ENCODE data around the gene AMZ2.
"Not testable (repeated sequence)": the region's sequence is repeated elsewhere in the genome, so short reads cannot be mapped to it uniquely, and the experiment has no call there.

Gene AMZ2

DNA sequence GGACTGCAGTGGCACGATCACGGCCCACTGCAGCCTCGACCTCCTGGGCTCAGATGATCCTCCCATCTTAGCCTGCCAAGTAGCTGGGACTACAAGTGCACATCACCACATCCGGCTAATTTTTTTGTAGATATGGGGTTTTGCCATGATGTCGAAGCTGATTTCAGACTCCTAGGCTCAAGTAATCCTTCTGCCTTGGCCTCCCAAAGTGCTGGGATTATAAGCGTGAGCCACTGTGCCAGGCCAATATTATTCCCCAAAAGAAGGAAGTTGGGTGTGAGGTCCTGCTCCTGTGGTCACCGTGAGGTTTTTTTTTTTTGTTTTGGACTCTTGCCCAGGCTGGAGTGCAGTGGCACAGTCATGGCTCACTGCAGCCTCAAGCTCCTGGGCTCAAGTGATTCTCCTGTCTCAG, 1.5 kb downstream of the AMZ2 start:
- H3K27ac ChIP-seq = no peak overlapping the region

DNA sequence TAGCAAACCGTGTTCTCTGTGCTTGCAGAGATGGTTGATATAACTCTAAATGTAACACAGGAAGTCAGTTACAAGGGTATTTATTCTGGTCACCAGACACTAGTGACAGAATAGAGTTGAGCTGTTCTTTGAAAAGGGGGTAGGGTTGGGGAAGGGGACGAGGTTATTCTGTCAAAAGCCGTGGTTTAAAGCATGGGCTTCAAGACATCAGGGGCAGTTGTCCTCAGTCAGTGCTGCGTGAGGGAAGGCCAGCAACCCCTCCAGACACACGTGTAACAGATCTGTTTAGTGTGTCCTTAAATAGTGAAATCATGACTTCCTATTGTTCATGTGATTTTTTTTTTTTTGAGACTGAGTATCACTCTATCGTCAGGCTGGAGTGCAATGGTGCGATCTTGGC, 5.6 kb downstream of the AMZ2 start:
- H3K27ac ChIP-seq = not testable (repeated sequence)

More for the DNA sequence above, 1.5 kb downstream of the AMZ2 start:
- TF ChIP-seq ZFX (IDR thresholded peaks at IDR 0.05) (no peak), CTCF (conservative IDR thresholded peaks at IDR 0.05) (no peak)

DNA sequence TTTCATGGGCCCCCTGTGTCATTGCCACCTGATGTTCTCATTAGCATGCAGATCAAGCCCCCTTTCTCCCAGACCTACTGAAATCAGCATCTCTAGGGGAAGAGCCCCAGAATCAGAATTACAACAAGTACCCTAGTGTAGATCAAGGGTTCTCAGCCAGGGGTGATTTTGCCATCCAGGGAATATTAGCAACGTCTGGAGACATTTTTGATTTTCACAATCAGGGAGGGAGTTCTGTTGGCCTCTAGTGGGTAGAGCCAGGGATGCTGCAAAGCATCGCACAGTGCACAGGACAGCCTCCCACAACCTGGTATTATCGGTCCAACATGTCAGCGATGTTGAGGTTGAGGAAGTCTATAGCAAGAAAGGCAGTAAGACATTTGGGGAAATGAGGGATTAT, 7.3 kb downstream of the AMZ2 start:
- no peak overlapping the region for H3K27ac ChIP-seq
- TF ChIP-seq CTCF (conservative IDR thresholded peaks at IDR 0.05) = no peak
- no peak for TF ChIP-seq ZFX (IDR thresholded peaks at IDR 0.05)

GRCh38 chr17:68255731-68256538, 8.1 kb downstream of the AMZ2 start:
- TF ChIP-seq ZFX (IDR thresholded peaks at IDR 0.05) (no peak), CTCF (conservative IDR thresholded peaks at IDR 0.05) (no peak)
- no peak overlapping the region for H3K27ac ChIP-seq

DNA sequence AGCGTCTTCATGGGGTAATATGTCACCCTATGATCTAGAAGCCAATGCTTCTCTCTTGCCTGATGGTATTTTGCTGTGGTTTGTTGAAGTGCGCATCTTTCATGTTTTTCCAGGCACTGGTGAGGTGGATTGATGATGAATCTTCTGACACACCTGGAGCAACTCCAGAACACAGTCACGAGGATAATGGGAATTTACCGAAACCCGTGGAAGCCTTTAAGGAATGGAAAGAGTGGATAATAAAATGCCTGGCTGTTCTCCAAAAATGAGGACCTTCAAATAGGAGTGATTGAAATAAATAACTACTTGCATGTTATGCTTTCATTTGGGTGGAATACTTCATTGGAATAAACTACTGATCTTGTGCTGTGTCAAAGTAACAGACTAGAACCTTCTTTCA, 8.9 kb downstream of the AMZ2 start:
- not testable (repeated sequence) for H3K27ac ChIP-seq

- H3K27ac ChIP-seq = no peak overlapping the region
- TF ChIP-seq CTCF (conservative IDR thresholded peaks at IDR 0.05) (no peak), ZFX (IDR thresholded peaks at IDR 0.05) (no peak)
Measured at GRCh38 chr17:68257934-68258333, 10.1 kb downstream of the AMZ2 start.

DNA sequence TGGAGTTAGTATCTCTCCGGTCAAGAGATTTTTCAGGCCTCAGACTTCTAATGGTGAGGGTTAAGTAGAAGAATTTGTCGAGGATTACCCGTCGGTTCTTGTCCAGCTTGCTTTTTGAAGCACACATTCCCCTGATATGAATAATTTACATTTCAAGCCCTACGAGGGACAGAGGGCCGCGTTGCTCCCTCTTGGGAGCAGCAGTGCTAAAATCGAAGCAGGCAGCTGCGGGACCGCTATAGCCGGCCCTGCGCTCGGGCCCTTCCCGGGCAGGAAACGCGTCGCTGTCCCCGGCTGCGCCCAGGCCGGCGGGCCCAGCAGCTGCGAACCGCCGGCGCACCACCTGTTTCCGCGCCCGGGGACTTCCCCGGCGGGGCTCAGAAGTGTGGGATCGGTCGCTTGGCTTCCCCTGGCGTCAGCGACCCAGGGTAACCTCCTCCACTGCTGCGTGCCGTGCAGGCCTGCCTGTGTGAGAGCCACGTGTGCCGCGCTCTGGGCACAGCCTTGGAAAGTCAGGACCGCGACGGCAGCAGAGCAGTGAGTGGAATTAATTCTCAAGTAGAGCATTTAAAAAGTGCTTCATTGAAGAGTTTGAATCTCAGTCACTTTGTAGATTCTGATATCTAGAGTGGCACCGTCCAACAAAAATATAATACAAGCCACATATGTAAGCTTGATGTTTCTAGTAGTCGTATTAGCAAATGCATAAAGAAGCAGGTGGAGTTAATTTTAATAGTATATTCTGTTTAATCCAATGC, 11.2 kb downstream of the AMZ2 start:
- not testable (repeated sequence) for H3K27ac ChIP-seq

- not testable (repeated sequence) for H3K27ac ChIP-seq
Measured at GRCh38 chr17:68259648-68259951, 11.8 kb downstream of the AMZ2 start.

DNA sequence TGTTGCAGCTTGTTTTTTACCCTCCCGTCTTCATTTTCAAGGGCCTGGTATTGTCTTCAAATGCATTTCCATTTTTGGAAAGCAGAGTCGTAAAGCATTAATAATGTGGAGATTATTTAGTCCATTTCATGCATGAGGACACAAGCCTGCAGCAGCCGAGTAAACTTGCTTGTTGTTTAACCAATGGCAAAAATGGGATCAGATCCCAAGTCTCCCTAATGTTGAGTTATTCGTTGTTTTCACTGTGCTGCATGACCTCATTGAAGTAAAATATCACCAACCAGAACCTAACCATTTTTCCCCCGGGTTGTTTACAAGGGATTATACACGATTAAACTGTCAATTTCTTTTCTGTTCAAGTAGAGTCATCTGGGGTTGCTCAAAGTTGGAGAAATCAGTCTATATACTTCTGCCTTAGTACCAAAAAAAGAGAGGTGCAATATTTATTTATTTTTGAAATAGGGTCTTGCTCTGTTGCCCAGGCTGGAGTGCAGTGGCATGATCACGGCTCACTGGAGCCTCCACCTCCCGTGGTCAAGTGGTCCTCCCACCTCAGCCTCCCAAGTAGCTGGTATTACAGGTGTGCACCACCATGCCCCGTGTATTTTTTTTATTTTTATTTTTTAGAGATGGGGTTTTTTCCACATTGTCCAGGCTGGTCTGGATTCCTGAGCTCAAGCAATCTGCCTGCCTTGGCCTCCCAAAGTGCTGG, 12.4 kb downstream of the AMZ2 start:
- no peak for TF ChIP-seq ZFX (IDR thresholded peaks at IDR 0.05)
- no peak for TF ChIP-seq CTCF (conservative IDR thresholded peaks at IDR 0.05)
- no peak overlapping the region for H3K27ac ChIP-seq

DNA sequence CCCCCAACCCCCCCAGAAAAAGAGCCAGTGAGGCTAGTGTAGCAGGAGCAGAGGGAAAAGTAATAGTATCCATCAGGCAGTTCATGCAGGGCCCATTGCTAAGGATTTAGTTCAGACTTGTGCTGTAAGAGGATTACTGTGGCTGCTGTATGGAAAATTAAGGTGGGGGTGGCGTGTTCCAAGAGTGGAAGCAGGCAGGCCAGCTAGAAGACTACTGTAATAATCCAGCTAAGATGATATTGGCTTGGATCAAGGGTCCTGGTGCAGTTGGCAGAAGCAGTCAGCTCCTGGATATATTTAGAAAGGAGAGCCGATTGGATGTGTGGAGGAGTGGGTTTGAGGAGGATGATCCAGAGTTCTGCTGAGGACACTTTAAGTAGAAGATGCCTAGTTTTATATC, 14.6 kb downstream of the AMZ2 start:
- not testable (repeated sequence) for H3K27ac ChIP-seq
